Adrenal gland (tissue), 12 donors: ENCODE results near the gene SLC22A12. TPM values are rescaled to one million over a fixed set of nuclear protein-coding genes. Genes with fewer than 3 reads are reported as not detected.

ENCODE experiments used
- DNase-seq, 7 donors: peaks; one replicate each; pipeline ENCODE4 v3.0.0-alpha.2; 2019 to 2020
- H3K27ac ChIP-seq, 5 donors: fragments of 200-600 bp; sonication (generic) in 4 of 5; 1 replicate in 3 of 5; 2 replicates in 2 of 5; pipeline versions ENCODE4 v1.5.1 to v1.8.0; 2016 to 2020; ENCODE audit warnings: mild to moderate bottlenecking in 1 of 5
- H3K27me3 ChIP-seq: fragments of 200-600 bp; 2 replicates; pipeline ENCODE4 v1.8.0; 2021
- H3K36me3 ChIP-seq, 2 donors: fragments of 200-600 bp; replicated peaks in 1 of 2; 1 replicate in 1 of 2; 2 replicates in 1 of 2; pipeline versions ENCODE4 v1.5.1 to v1.8.0; 2018 to 2022
- H3K4me1 ChIP-seq, 2 donors: fragments of 200-600 bp; replicated peaks in 1 of 2; 1 replicate in 1 of 2; 2 replicates in 1 of 2; pipeline versions ENCODE4 v1.5.1 to v1.8.0; 2018 to 2021
- H3K4me3 ChIP-seq, 4 donors: fragments of 200-600 bp; sonication (generic) in 3 of 4; one replicate each; pipeline ENCODE4 v1.5.1; 2016 to 2018
- H3K9me3 ChIP-seq, 3 donors: fragments of 200-600 bp; sonication (generic) in 1 of 3; replicated peaks in 1 of 3; 1 replicate in 2 of 3; 2 replicates in 1 of 3; pipeline versions ENCODE4 v1.5.1 to v1.8.0; 2016 to 2021
- CTCF ChIP-seq, 6 experiments: fragments of 450-650 bp in 4 of 6; fragments of 200-600 bp in 2 of 6; sonication (generic) in 1 of 6; IDR thresholded peaks; 1 replicate in 5 of 6; 2 replicates in 1 of 6; pipeline versions ENCODE4 v1.5.1 to v1.8.0; 2016 to 2021; ENCODE audit warnings: antibody characterized with exemption in 6 of 6, mild to moderate bottlenecking in 2 of 6, moderate library complexity in 1 of 6
- POLR2A ChIP-seq, 2 donors: fragments of 450-650 bp; IDR thresholded peaks; one replicate each; pipeline ENCODE4 v1.6.1; 2017; ENCODE audit warnings: antibody characterized with exemption in 2 of 2, mild to moderate bottlenecking in 2 of 2, moderate library complexity in 1 of 2
- WGBS, 4 donors: extraction: QIAGEN DNeasy Blood & Tissue Kit in 2 of 4; methylation state at CpG; one replicate each; pipeline versions ENCODE4 v1.1.5 to v1.1.7; 2013 to 2017; 5-methylcytosine and 5-hydroxymethylcytosine counted together
- intact Hi-C, 2 donors: fragments of 100-400 bp; cut with DNase I; formaldehyde crosslinking; loops; one replicate each; pipeline versions ENCODE4 v1.14.1 to v1.15.0; 2022 to 2023
- polyA plus RNA-seq, 3 donors: library from polyadenylated mRNA; stranded (reverse); fragments of 200-250 nt in 2 of 3; fragments of 350-450 nt in 1 of 3; fragmentation: Illumina TruSeq in 1 of 3; extraction: RNeasy Lipid Tissue Mini Kit (QIAGEN cat#74804) in 1 of 3; gene quantifications; one replicate each; pipeline ENCODE4 v1.2.3, GENCODE V29; 2013 to 2014
- total RNA-seq, 9 donors: library from RNA; depleted of rRNA in 4 of 9; stranded (reverse); fragments of >200 nt in 4 of 9; fragments of 120-200 nt in 1 of 9; fragmentation: NEBNext Ultra II Directional in 1 of 9; extraction: Animal tissue kit (Norgen Biotek cat#: 25700) in 1 of 9; gene quantifications; one replicate each; pipeline versions ENCODE4 v1.1.0 to v1.2.4, GENCODE V29; 2013 to 2023
- donor health status: healthy with polysubstance abuse.
- donor health status: Bipolar disorder and iron deficiency.
- donor health status: DM: yes; HTN: yes; CAD: no.
- donor health status: DM: no; HTN: no; CAD: no.
- donor health status: DM: no; HTN: no; CAD: no.
- donor health status: DM: yes; HTN: yes; CAD: no.

SLC22A12 gene
- total and polyA plus RNA-seq, 12 donors = not detected

GRCh38 chr11:64564947-64565889 lies 25.8 kb upstream of the SLC22A12 start:
- no peak for DNase-seq
- no peaks in the 10 kb centered on the region for H3K36me3 ChIP-seq
- intact Hi-C loops = no loop called here
- peaks cover 0 to 14% of the 10 kb centered on the region in 2 donors for H3K4me1 ChIP-seq
- peak overlapping the region in 1 of 5 donors; percentile 51 for H3K27ac ChIP-seq
- TF ChIP-seq POLR2A (IDR thresholded peaks at IDR 0.05) = no peak
- no peak for TF ChIP-seq CTCF (IDR thresholded peaks at IDR 0.05)
- H3K4me3 ChIP-seq = no peak overlapping the region
- 82 to 92% (median 85%) methylated on average over 18 to 24 of the region's 24 CpGs for WGBS, 4 donors
- H3K9me3 ChIP-seq = no peaks in the 10 kb centered on the region
- H3K27me3 ChIP-seq = no peaks in the 10 kb centered on the region

- no peaks in the 10 kb centered on the region for H3K9me3 ChIP-seq
- 21 to 28% (median 23%) methylated on average over 18 of the region's 18 CpGs for WGBS, 4 donors
- peak; percentile 75 to 93 (median 93) for DNase-seq
- H3K4me3 ChIP-seq = no peak overlapping the region
- peak overlapping the region in 3 of 5 donors; percentile 20 to 85 (median 75) for H3K27ac ChIP-seq
- H3K4me1 ChIP-seq = peaks cover 0 to 14% of the 10 kb centered on the region in 2 donors
- intact Hi-C loops = no loop called here
- no peaks in the 10 kb centered on the region for H3K27me3 ChIP-seq
- TF ChIP-seq CTCF (IDR thresholded peaks at IDR 0.05) (no peak), POLR2A (IDR thresholded peaks at IDR 0.05) (peak in 1 of 2 donors; percentile 6)
- no peaks in the 10 kb centered on the region for H3K36me3 ChIP-seq
Observed at GRCh38 chr11:64566042-64566914, 24.7 kb upstream of the SLC22A12 start.

- Histone ChIP-seq H3K36me3 (no peaks in the 10 kb centered on the region), H3K4me3 (no peak overlapping the region), H3K4me1 (peaks cover 0 to 14% of the 10 kb centered on the region in 2 donors), H3K27me3 (no peaks in the 10 kb centered on the region), H3K27ac (peak overlapping the region in 3 of 5 donors; percentile 20 to 85 (median 75)), H3K9me3 (no peaks in the 10 kb centered on the region)
- intact Hi-C loops = no loop called here
- DNase-seq = no peak
- TF ChIP-seq CTCF (IDR thresholded peaks at IDR 0.05) = no peak
- TF ChIP-seq POLR2A (IDR thresholded peaks at IDR 0.05) = no peak
- WGBS, 4 donors = 78 to 92% (median 86%) methylated on average over 17 to 30 of the region's 30 CpGs
Observed at GRCh38 chr11:64566915-64567891, 23.8 kb upstream of the SLC22A12 start.
